Karpas-422 (cell line): ENCODE results near the gene MED29. TPM values are rescaled to one million over a fixed set of nuclear protein-coding genes. Genes with fewer than 3 reads are reported as not detected.

ENCODE experiments used
- DNase-seq: peaks from one replicate; pipeline ENCODE4 v3.0.0-alpha.2; 2015
- H2AFZ ChIP-seq: fragments of 200-600 bp; sonication (generic); 2 replicates; pipeline ENCODE4 v1.6.1; 2014; ENCODE audit warnings: antibody characterized with exemption, low read length, mixed read lengths
- H3K27ac ChIP-seq: fragments of 200-600 bp; sonication (generic); 2 replicates; pipeline ENCODE4 v1.5.1; 2014; ENCODE audit warnings: mild to moderate bottlenecking, low read length, moderate library complexity
- H3K27me3 ChIP-seq: fragments of 200-600 bp; sonication (generic); 2 replicates; pipeline ENCODE4 v1.6.1; 2014; ENCODE audit warnings: low read length, mixed read lengths
- H3K36me3 ChIP-seq: fragments of 200-600 bp; sonication (generic); 2 replicates; pipeline ENCODE4 v1.6.1; 2014; ENCODE audit warnings: low read length, mixed read lengths; ENCODE audit not compliant: insufficient read depth
- H3K4me1 ChIP-seq: fragments of 200-600 bp; sonication (generic); 2 replicates; pipeline ENCODE4 v1.6.1; 2014; ENCODE audit warnings: mild to moderate bottlenecking, low read length, mixed read lengths
- H3K4me2 ChIP-seq: fragments of 200-600 bp; sonication (generic); 2 replicates; pipeline ENCODE4 v1.6.1; 2014; ENCODE audit warnings: low read length, low read depth, mild to moderate bottlenecking; ENCODE audit not compliant: poor library complexity, severe bottlenecking
- H3K4me3 ChIP-seq: fragments of 200-600 bp; sonication (generic); 2 replicates; pipeline ENCODE4 v1.5.1; 2014; ENCODE audit warnings: mild to moderate bottlenecking, antibody characterized with exemption, low read length, mixed read lengths
- H3K79me2 ChIP-seq: fragments of 200-600 bp; sonication (generic); 2 replicates; pipeline ENCODE4 v1.6.1; 2014; ENCODE audit warnings: mild to moderate bottlenecking, low read length, mixed read lengths
- H3K9ac ChIP-seq: fragments of 200-600 bp; sonication (generic); 2 replicates; pipeline ENCODE4 v1.6.0; 2014; ENCODE audit warnings: low read length
- H3K9me2 ChIP-seq: fragments of 200-600 bp; sonication (generic), shearing (Covaris generic); replicated peaks from 2 replicates; pipeline ENCODE4 v1.6.0; 2014; ENCODE audit warnings: mild to moderate bottlenecking, low read length, moderate library complexity; ENCODE audit not compliant: insufficient read depth
- H3K9me3 ChIP-seq: fragments of 300-700, 200-600 bp; sonication (generic); 2 replicates; pipeline ENCODE4 v1.6.1; 2014; ENCODE audit warnings: low read length, mixed read lengths
- H4K20me1 ChIP-seq: fragments of 200-600 bp; sonication (generic); 2 replicates; pipeline ENCODE4 v1.6.1; 2014; ENCODE audit warnings: mild to moderate bottlenecking, antibody characterized with exemption, low read length, low read depth; ENCODE audit not compliant: insufficient read depth
- total RNA-seq: library from RNA; depleted of rRNA; stranded (reverse); fragments of >200 nt; shearing (Covaris generic); gene quantifications from 2 replicates; pipeline ENCODE4 v1.2.3, GENCODE V29; 2014; ENCODE audit warnings: low replicate concordance

The MED29 gene
- total RNA-seq, 1 experiment from 2014 or later: 18.6 TPM

- Histone ChIP-seq H2AFZ (no peak overlapping the region), H3K79me2 (peaks cover 6% of the 10 kb centered on the region), H3K9ac (no peak overlapping the region), H4K20me1 (no peaks in the 10 kb centered on the region), H3K4me1 (peaks cover 7% of the 10 kb centered on the region), H3K4me3 (no peak overlapping the region), H3K9me2 (no peaks in the 10 kb centered on the region), H3K27ac (no peak overlapping the region), H3K27me3 (no peaks in the 10 kb centered on the region), H3K36me3 (peaks cover 19% of the 10 kb centered on the region), H3K9me3 (no peaks in the 10 kb centered on the region), H3K4me2 (no peak overlapping the region)
- DNase-seq: no peak
Observed at GRCh38 chr19:39384839-39385568, 6.2 kb upstream of the MED29 start.

- Histone ChIP-seq H3K9ac (no peak overlapping the region), H3K36me3 (peaks cover 19% of the 10 kb centered on the region)
Observed at GRCh38 chr19:39385629-39386411, 5.4 kb upstream of the MED29 start.

DNA sequence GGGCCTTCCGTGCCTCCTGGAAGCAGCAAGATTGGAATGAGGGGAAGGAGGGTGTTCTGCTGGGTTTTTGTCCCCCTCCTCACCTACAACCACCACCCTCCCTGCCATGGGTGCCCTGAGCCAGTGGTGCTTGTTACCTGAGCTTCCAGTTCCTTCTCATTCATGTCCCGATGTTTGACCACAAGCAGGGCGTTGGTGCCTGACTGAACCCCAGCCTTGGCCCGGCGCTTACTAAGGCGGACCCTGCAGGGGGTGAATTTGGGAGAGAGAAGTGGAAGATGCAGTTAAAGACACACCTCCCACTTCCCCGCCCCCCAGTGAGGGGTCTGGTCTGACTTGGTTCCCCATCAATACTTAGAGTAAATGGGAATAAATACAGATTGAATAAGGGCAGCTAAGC lies 4.6 kb upstream of the MED29 start:
- no peaks in the 10 kb centered on the region for H3K9me3 ChIP-seq
- no peak overlapping the region for H3K4me2 ChIP-seq
- H3K9ac ChIP-seq: no peak overlapping the region
- H3K4me3 ChIP-seq: no peak overlapping the region
- peaks cover 15% of the 10 kb centered on the region for H3K79me2 ChIP-seq
- H2AFZ ChIP-seq: no peak overlapping the region
- H3K27ac ChIP-seq: no peak overlapping the region
- DNase-seq: no peak
- H3K4me1 ChIP-seq: peaks cover 11% of the 10 kb centered on the region
- H3K36me3 ChIP-seq: peaks cover 19% of the 10 kb centered on the region
- no peaks in the 10 kb centered on the region for H4K20me1 ChIP-seq
- H3K9me2 ChIP-seq: no peaks in the 10 kb centered on the region
- H3K27me3 ChIP-seq: no peaks in the 10 kb centered on the region

More at GRCh38 chr19:39385629-39386411, 5.4 kb upstream of the MED29 start:
- DNase-seq: peak; percentile 44
- Histone ChIP-seq H3K9me3 (no peaks in the 10 kb centered on the region), H3K27me3 (no peaks in the 10 kb centered on the region), H3K4me1 (peaks cover 11% of the 10 kb centered on the region), H4K20me1 (no peaks in the 10 kb centered on the region), H3K27ac (no peak overlapping the region), H3K9me2 (no peaks in the 10 kb centered on the region), H2AFZ (no peak overlapping the region), H3K4me2 (no peak overlapping the region), H3K4me3 (no peak overlapping the region), H3K79me2 (peaks cover 13% of the 10 kb centered on the region)

DNA sequence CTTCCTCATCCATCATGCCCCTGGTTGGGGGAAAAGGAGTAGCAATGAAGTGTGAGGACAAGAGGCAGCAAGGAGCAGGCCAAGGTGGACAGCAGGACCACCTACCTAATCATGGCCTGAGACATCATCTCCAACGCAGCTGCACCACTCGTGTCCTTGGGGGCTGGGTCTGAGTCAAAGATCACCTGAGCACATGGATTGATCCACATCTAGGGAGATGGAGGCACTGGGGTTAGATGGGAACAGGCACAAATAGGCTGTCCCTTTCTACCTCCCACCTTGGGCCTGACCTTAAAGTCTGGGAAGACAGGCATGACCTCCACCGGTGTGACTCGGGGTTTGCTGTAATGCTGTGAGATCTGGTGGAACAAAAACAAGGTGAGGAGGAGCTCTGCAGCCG lies 2.5 kb upstream of the MED29 start:
- Histone ChIP-seq H3K27ac (no peak overlapping the region), H2AFZ (no peak overlapping the region), H4K20me1 (no peaks in the 10 kb centered on the region), H3K9me3 (no peaks in the 10 kb centered on the region), H3K9me2 (no peaks in the 10 kb centered on the region), H3K36me3 (peaks cover 24% of the 10 kb centered on the region), H3K4me3 (no peak overlapping the region), H3K79me2 (peaks cover 30% of the 10 kb centered on the region), H3K27me3 (no peaks in the 10 kb centered on the region), H3K4me2 (no peak overlapping the region), H3K4me1 (peaks cover 20% of the 10 kb centered on the region), H3K9ac (no peak overlapping the region)
- DNase-seq: no peak

GRCh38 chr19:39389631-39390414 lies 1.4 kb upstream of the MED29 start:
- Histone ChIP-seq H3K4me3 (peak overlapping the region; percentile 92), H3K9ac (peak overlapping the region; percentile 86), H3K27me3 (no peaks in the 10 kb centered on the region), H2AFZ (no peak overlapping the region), H3K79me2 (peaks cover 31% of the 10 kb centered on the region), H3K9me2 (no peaks in the 10 kb centered on the region), H3K36me3 (peaks cover 22% of the 10 kb centered on the region; the same call in 1 of the 2 replicates), H4K20me1 (no peaks in the 10 kb centered on the region), H3K9me3 (no peaks in the 10 kb centered on the region), H3K4me1 (peaks cover 20% of the 10 kb centered on the region), H3K27ac (peak overlapping the region; percentile 75), H3K4me2 (peak overlapping the region; percentile 91)
- no peak for DNase-seq

GRCh38 chr19:39390451-39390750 lies 777 bp upstream of the MED29 start:
- Histone ChIP-seq H3K9ac (peak overlapping the region; percentile 86), H3K9me2 (no peaks in the 10 kb centered on the region), H3K9me3 (no peaks in the 10 kb centered on the region), H3K79me2 (peaks cover 31% of the 10 kb centered on the region), H3K27ac (peak overlapping the region; percentile 75), H2AFZ (peak overlapping the region; percentile 28; the same call in 1 of the 2 replicates), H3K4me1 (peaks cover 20% of the 10 kb centered on the region), H3K27me3 (no peaks in the 10 kb centered on the region), H3K36me3 (peaks cover 22% of the 10 kb centered on the region; the same call in 1 of the 2 replicates), H3K4me2 (peak overlapping the region; percentile 91), H3K4me3 (peak overlapping the region; percentile 92), H4K20me1 (no peaks in the 10 kb centered on the region)
- no peak for DNase-seq

- H2AFZ ChIP-seq: no peak overlapping the region
- peak overlapping the region; percentile 9 for H3K9ac ChIP-seq
- no peaks in the 10 kb centered on the region for H3K9me3 ChIP-seq
- peaks cover 31% of the 10 kb centered on the region for H3K4me1 ChIP-seq
- H4K20me1 ChIP-seq: no peaks in the 10 kb centered on the region
- H3K36me3 ChIP-seq: peaks cover 8% of the 10 kb centered on the region; the same call in 1 of the 2 replicates
- H3K27me3 ChIP-seq: no peaks in the 10 kb centered on the region
- H3K79me2 ChIP-seq: peaks cover 7% of the 10 kb centered on the region; the same call in 1 of the 2 replicates
- H3K9me2 ChIP-seq: no peaks in the 10 kb centered on the region
- no peak overlapping the region for H3K4me3 ChIP-seq
- DNase-seq: peak; percentile 95
- no peak overlapping the region for H3K4me2 ChIP-seq
- H3K27ac ChIP-seq: no peak overlapping the region
Observed at GRCh38 chr19:39397360-39398296, 6.5 kb downstream of the MED29 start.
